ENCODE results near the gene EZR. TPM values are rescaled to one million over a fixed set of nuclear protein-coding genes. Genes with fewer than 3 reads are reported as not detected.

EZR gene
- total RNA-seq, 2 experiments from 2014 or later, result 268 to 415 TPM

GRCh38 chr6:158766621-158767455, 52.3 kb downstream of the EZR start:
- Histone ChIP-seq H3K79me2 (ENCODE audit: insufficient read depth, low read depth, low read length) (no peaks in the 10 kb centered on the region), H2AFZ (ENCODE audit: low read length) (no peak overlapping the region), H3K4me1 (ENCODE audit: insufficient read depth, low read length, poor library complexity, severe bottlenecking) (no peaks in the 10 kb centered on the region), H3K36me3 (ENCODE audit: insufficient read depth, low read length) (peaks cover 80% of the 10 kb centered on the region), H3K4me3 (ENCODE audit: low read depth, low read length, poor library complexity, severe bottlenecking) (no peak overlapping the region), H3K27ac (ENCODE audit: low read depth, low read length, poor library complexity, severe bottlenecking) (no peak overlapping the region), H3K9me2 (ENCODE audit: insufficient read depth, low read length) (no peaks in the 10 kb centered on the region), H4K20me1 (ENCODE audit: insufficient read depth, low read length) (no peaks in the 10 kb centered on the region; the same call in 1 of the 2 replicates), H3K9me3 (ENCODE audit: low read length) (no peaks in the 10 kb centered on the region), H3K4me2 (ENCODE audit: low read length) (no peak overlapping the region)
- no TSS peak for BruUV-seq (replicated peaks)
- no peak for DNase-seq (ENCODE audit: low spot score)
- ChIA-PET POLR2A (interaction anchor here (0.7 to 1.3 kb wide), 2 partner anchors 23 to 1382 kb away, joined by 3 read pairs; no protein-coding TSS in a partner anchor), CTCF (ENCODE audit: unreplicated experiment) (interaction anchor here (0.6 kb wide), 1 partner anchor 60 kb away, joined by 4 read pairs; no protein-coding TSS in a partner anchor)
- intact Hi-C loops (cut with micrococcal nuclease; ENCODE audit: unreplicated experiment), result no loop called here
- TF ChIP-seq CTCF (conservative IDR thresholded peaks at IDR 0.05; ENCODE audit: low read length) (no peak), EZH2phosphoT487 (IDR thresholded peaks at IDR 0.05; ENCODE audit: borderline replicate concordance, low read depth, low read length) (no peak)

GRCh38 chr6:158765499-158766068, 53.6 kb downstream of the EZR start:
- Histone ChIP-seq H3K9me2 (ENCODE audit: insufficient read depth, low read length) (no peaks in the 10 kb centered on the region), H3K27ac (ENCODE audit: low read depth, low read length, poor library complexity, severe bottlenecking) (no peak overlapping the region), H2AFZ (ENCODE audit: low read length) (no peak overlapping the region), H3K79me2 (ENCODE audit: insufficient read depth, low read depth, low read length) (no peaks in the 10 kb centered on the region), H3K36me3 (ENCODE audit: insufficient read depth, low read length) (peaks cover 67% of the 10 kb centered on the region), H4K20me1 (ENCODE audit: insufficient read depth, low read length) (no peaks in the 10 kb centered on the region), H3K4me2 (ENCODE audit: low read length) (no peak overlapping the region), H3K4me3 (ENCODE audit: low read depth, low read length, poor library complexity, severe bottlenecking) (no peak overlapping the region), H3K9me3 (ENCODE audit: low read length) (no peaks in the 10 kb centered on the region), H3K4me1 (ENCODE audit: insufficient read depth, low read length, poor library complexity, severe bottlenecking) (no peaks in the 10 kb centered on the region)
- no TSS peak for BruUV-seq (replicated peaks)
- no peak for DNase-seq (ENCODE audit: low spot score)
- no peak for TF ChIP-seq EZH2phosphoT487 (IDR thresholded peaks at IDR 0.05; ENCODE audit: borderline replicate concordance, low read depth, low read length)
- no peak for TF ChIP-seq CTCF (conservative IDR thresholded peaks at IDR 0.05; ENCODE audit: low read length)
- intact Hi-C loops (cut with micrococcal nuclease; ENCODE audit: unreplicated experiment), result no loop called here
- ChIA-PET POLR2A (interaction anchor here (0.7 to 2.0 kb wide), 5 partner anchors 14 to 194 kb away, joined by 3 to 8 read pairs (median 3); no protein-coding TSS in a partner anchor), CTCF (ENCODE audit: unreplicated experiment) (no interaction called here)

All from OCI-LY7 (cell line).